Peyer's patch (tissue), 4 donors: ENCODE data around the gene NUCKS1.

Source experiments
- CTCF ChIP-seq, 6 experiments: fragments of 450-650 bp in 4 of 6; fragments of 200-600 bp in 2 of 6; sonication (generic) in 1 of 6; IDR thresholded peaks; one replicate each; pipeline ENCODE4 v1.5.1; 2017 to 2019; ENCODE audit warnings: antibody characterized with exemption in 6 of 6, mild to moderate bottlenecking in 3 of 6, moderate library complexity in 1 of 6
- POLR2A ChIP-seq, 2 donors: fragments of 450-650 bp; IDR thresholded peaks; one replicate each; pipeline ENCODE4 v1.5.1; 2017; ENCODE audit warnings: antibody characterized with exemption in 2 of 2, mild to moderate bottlenecking in 2 of 2, moderate library complexity in 2 of 2

GRCh38 chr1:205693421-205693991, 56.5 kb downstream of the NUCKS1 start:
- TF ChIP-seq CTCF (IDR thresholded peaks at IDR 0.05) = no peak
- no peak for TF ChIP-seq POLR2A (IDR thresholded peaks at IDR 0.05)
